ENCODE results near the gene MYRFL. TPM values are rescaled to one million over a fixed set of nuclear protein-coding genes. Genes with fewer than 3 reads are reported as not detected.

The MYRFL gene
- 0.57 and 0.64 TPM in 2 replicates for total RNA-seq (2021)
- long read RNA-seq, partial matches to known transcripts, result 3 of 4 reads
- long read RNA-seq, other reads (novel, unspliced or antisense), result 1 of 4 reads

GRCh38 chr12:69824966-69825560 is at the start of gene MYRFL:
MYRFL (plus strand) TSS chr12:69825227; CDS start chr12:69825518, 291 bp downstream.
- H2BK15ac ChIP-seq (ENCODE audit: low read depth, low read length), result no peak within 1 kb of the TSS
- no peak within 1 kb of the TSS for H4K91ac ChIP-seq (ENCODE audit: insufficient read length, low read depth, low read length)
- no peaks in the 10 kb centered on the region for H3K23me2 ChIP-seq (ENCODE audit: insufficient read length, low read depth, low read length, poor library complexity, severe bottlenecking)
- H4K8ac ChIP-seq (replicated peaks; ENCODE audit: insufficient read length, low read depth, low read length), result no peak within 1 kb of the TSS
- H2BK120ac ChIP-seq (ENCODE audit: low read depth, low read length, poor library complexity, severe bottlenecking), result no peak within 1 kb of the TSS
- no peak within 1 kb of the TSS for H3K9ac ChIP-seq (ENCODE audit: extremely low read depth, insufficient read length, low read length)
- no peak for TF ChIP-seq CTCF (conservative IDR thresholded peaks at IDR 0.05)
- H4K20me1 ChIP-seq (ENCODE audit: control insufficient read depth, insufficient read depth, insufficient read length), result no peaks in the 10 kb centered on the region
- no peak within 1 kb of the TSS for H2AFZ ChIP-seq (ENCODE audit: low read length)
- H3K36me3 Mint-ChIP-seq (ENCODE audit: insufficient read depth in 1 of 3, low read depth in 3 of 3), result no peaks in the 10 kb centered on the region
- no peaks in the 10 kb centered on the region for H3K79me2 ChIP-seq (ENCODE audit: insufficient read depth, low read length)
- no peak within 1 kb of the TSS for H3K56ac ChIP-seq (ENCODE audit: insufficient read length, low read depth, low read length)
- H3K14ac ChIP-seq (ENCODE audit: insufficient read depth, low read length), result no peak within 1 kb of the TSS
- no peak within 1 kb of the TSS for H3K27ac Mint-ChIP-seq
- no peak within 1 kb of the TSS for H2BK20ac ChIP-seq (ENCODE audit: low read depth, low read length, poor library complexity, severe bottlenecking)
- no CpG with 5 or more reads among the region's 5 CpGs for WGBS (ENCODE audit: extremely low coverage, insufficient read length, low lambda C conversion rate)
- no peak within 1 kb of the TSS for H2BK5ac ChIP-seq (ENCODE audit: insufficient read length, low read length)
- H2BK12ac ChIP-seq (ENCODE audit: insufficient read length, low read depth, low read length), result no peak within 1 kb of the TSS
- no peaks in the 10 kb centered on the region for H3K9me3 ChIP-seq (ENCODE audit: control insufficient read depth, low read depth, low read length)
- H3K4me3 Mint-ChIP-seq, result no peak within 1 kb of the TSS
- no peak within 1 kb of the TSS for H3K4me2 ChIP-seq (ENCODE audit: insufficient read depth, insufficient read length, low read length)
- no peaks in the 10 kb centered on the region for H3K9me3 Mint-ChIP-seq
- H2AK5ac ChIP-seq (ENCODE audit: insufficient read length, low read length), result no peak within 1 kb of the TSS
- H3K79me1 ChIP-seq (ENCODE audit: insufficient read depth, low read depth, low read length, poor library complexity, severe bottlenecking), result no peaks in the 10 kb centered on the region
- no peak within 1 kb of the TSS for H3K23ac ChIP-seq (ENCODE audit: insufficient read length, low read depth, low read length)
- H3K4ac ChIP-seq (ENCODE audit: low read depth, low read length), result no peak within 1 kb of the TSS
- no peaks in the 10 kb centered on the region for H3K27me3 Mint-ChIP-seq (ENCODE audit: low read depth)
- no peak for DNase-seq
- no peak within 1 kb of the TSS for H3T11ph ChIP-seq (ENCODE audit: low read length)
- no peaks in the 10 kb centered on the region for H3K4me1 ChIP-seq (ENCODE audit: insufficient read depth, low read length)
- H3K18ac ChIP-seq (ENCODE audit: insufficient read length, low read depth, low read length), result no peak within 1 kb of the TSS
- no peak within 1 kb of the TSS for H4K5ac ChIP-seq (ENCODE audit: insufficient read length, low read depth, low read length)
- no peak within 1 kb of the TSS for H3K27ac ChIP-seq (ENCODE audit: insufficient read length, low read depth, low read length)
- H3K4me1 Mint-ChIP-seq, result peaks cover 13% of the 10 kb centered on the region in 2 experiments; a peak in 3 of 4 replicates
- no peaks in the 10 kb centered on the region for H3K27me3 ChIP-seq (ENCODE audit: insufficient read depth, low read length)
